Mesenchymal stem cell (in vitro differentiated cells and primary cell): ENCODE measurements around the gene GRIK4.

Experiments used
- DNase-seq: peaks from one replicate; pipeline ENCODE4 v3.0.0-alpha.2; 2013
- H2AFZ ChIP-seq: one replicate; pipeline ENCODE4 v1.6.1; 2013; ENCODE audit warnings: low read depth, mild to moderate bottlenecking, control low read depth, inconsistent platforms, low read length, moderate library complexity
- H2AK5ac ChIP-seq: 2 replicates; pipeline ENCODE4 v1.6.1; 2013; ENCODE audit warnings: low read length, moderate library complexity, mild to moderate bottlenecking, inconsistent platforms; ENCODE audit not compliant: severe bottlenecking
- H2BK120ac ChIP-seq: one replicate; pipeline ENCODE4 v1.6.1; 2013; ENCODE audit warnings: low read depth, mild to moderate bottlenecking, inconsistent platforms, low read length, moderate library complexity
- H2BK12ac ChIP-seq, 2 experiments: one replicate each; pipeline ENCODE4 v1.6.1; 2013; ENCODE audit warnings: inconsistent platforms in 2 of 2, low read length in 2 of 2, mild to moderate bottlenecking in 2 of 2, moderate library complexity in 2 of 2, control low read depth in 1 of 2
- H2BK15ac ChIP-seq: one replicate; pipeline ENCODE4 v1.6.1; 2013; ENCODE audit warnings: mild to moderate bottlenecking, low read depth, inconsistent platforms; ENCODE audit not compliant: poor library complexity, severe bottlenecking
- H2BK5ac ChIP-seq: 2 replicates; pipeline ENCODE4 v1.6.1; 2013; ENCODE audit warnings: low read depth, mild to moderate bottlenecking, low read length, control low read depth, inconsistent platforms; ENCODE audit not compliant: poor library complexity, severe bottlenecking
- H3K14ac ChIP-seq, 2 experiments: one replicate each; pipeline ENCODE4 v1.6.1; 2013; ENCODE audit warnings: inconsistent platforms in 2 of 2, low read length in 2 of 2, control low read depth in 1 of 2, mild to moderate bottlenecking in 1 of 2, moderate library complexity in 1 of 2
- H3K18ac ChIP-seq, 2 experiments: one replicate each; pipeline ENCODE4 v1.6.1; 2013; ENCODE audit warnings: inconsistent platforms in 2 of 2, low read length in 2 of 2, control low read depth in 1 of 2, low read depth in 1 of 2, mild to moderate bottlenecking in 1 of 2
- H3K23ac ChIP-seq, 2 experiments: one replicate each; pipeline ENCODE4 v1.6.1; 2013; ENCODE audit warnings: inconsistent platforms in 2 of 2, low read length in 2 of 2, mild to moderate bottlenecking in 2 of 2, moderate library complexity in 2 of 2, control low read depth in 1 of 2
- H3K27ac ChIP-seq: 2 replicates; pipeline ENCODE4 v1.5.1; 2013; ENCODE audit warnings: mild to moderate bottlenecking, moderate library complexity, low read length, control low read depth, inconsistent platforms; ENCODE audit not compliant: poor library complexity, severe bottlenecking
- H3K27me3 ChIP-seq, 2 experiments: 2 replicates each; pipeline versions ENCODE4 v1.6.1 to v1.7.0; 2013; ENCODE audit warnings: low read length in 2 of 2, mild to moderate bottlenecking in 2 of 2, moderate library complexity in 2 of 2, control low read depth in 1 of 2, inconsistent platforms in 1 of 2; ENCODE audit not compliant: control insufficient read depth in 1 of 2, insufficient read depth in 1 of 2
- H3K36me3 ChIP-seq, 2 experiments: 2 replicates each; pipeline versions ENCODE4 v1.6.1 to v1.7.0; 2013; ENCODE audit warnings: low read length in 2 of 2, control low read depth in 1 of 2, inconsistent platforms in 1 of 2, low read depth in 1 of 2, mild to moderate bottlenecking in 1 of 2; ENCODE audit not compliant: insufficient read depth in 2 of 2, control insufficient read depth in 1 of 2
- H3K4ac ChIP-seq, 2 experiments: one replicate each; pipeline ENCODE4 v1.6.1; 2013; ENCODE audit warnings: inconsistent platforms in 2 of 2, low read length in 2 of 2, mild to moderate bottlenecking in 2 of 2, moderate library complexity in 2 of 2, control low read depth in 1 of 2, low read depth in 1 of 2
- H3K4me1 ChIP-seq: 2 replicates; pipeline ENCODE4 v1.6.1; 2013; ENCODE audit warnings: low read depth, low read length, control low read depth; ENCODE audit not compliant: control insufficient read depth, insufficient read depth
- H3K4me2 ChIP-seq: 2 replicates; pipeline ENCODE4 v1.6.1; 2013; ENCODE audit warnings: low read length, mild to moderate bottlenecking, inconsistent platforms; ENCODE audit not compliant: poor library complexity, severe bottlenecking
- H3K4me3 ChIP-seq, 2 experiments: 2 replicates each; pipeline versions ENCODE4 v1.5.1 to v1.7.0; 2013; ENCODE audit warnings: low read length in 2 of 2, mild to moderate bottlenecking in 2 of 2, control low read depth in 1 of 2, low read depth in 1 of 2; ENCODE audit not compliant: insufficient read depth in 1 of 2
- H3K79me1 ChIP-seq: replicated peaks from 2 replicates; pipeline ENCODE4 v1.6.1; 2013; ENCODE audit warnings: mild to moderate bottlenecking, control low read depth, low read length, inconsistent platforms; ENCODE audit not compliant: poor library complexity, severe bottlenecking
- H3K9ac ChIP-seq: 2 replicates; pipeline ENCODE4 v1.7.0; 2013; ENCODE audit warnings: mild to moderate bottlenecking, low read length, moderate library complexity
- H3K9me3 ChIP-seq: 2 replicates; pipeline ENCODE4 v1.7.0; 2013; ENCODE audit warnings: mild to moderate bottlenecking, low read length; ENCODE audit not compliant: control insufficient read depth
- H4K8ac ChIP-seq: one replicate; pipeline ENCODE4 v1.6.1; 2013; ENCODE audit warnings: inconsistent platforms, mild to moderate bottlenecking, low read length, moderate library complexity
- H4K91ac ChIP-seq: one replicate; pipeline ENCODE4 v1.6.1; 2013; ENCODE audit warnings: mild to moderate bottlenecking, low read length, inconsistent platforms
- WGBS: methylation state at CpG from one replicate; pipeline ENCODE4 v1.1.7; 2013; ENCODE audit warnings: mixed read lengths; 5-methylcytosine and 5-hydroxymethylcytosine counted together

The GRIK4 gene

GRCh38 chr11:120712014-120712413, 200.5 kb downstream of the GRIK4 start:
- Histone ChIP-seq H3K4ac (no peak overlapping the region), H3K27ac (no peak overlapping the region), H3K4me1 (peaks cover 18% of the 10 kb centered on the region), H2AFZ (no peak overlapping the region), H3K23ac (no peak overlapping the region), H2BK120ac (no peak overlapping the region), H3K9ac (no peak overlapping the region), H3K4me2 (no peak overlapping the region), H2BK12ac (peak overlapping the region; percentile 54 to 86), H2BK15ac (no peak overlapping the region), H3K18ac (peak overlapping the region in 1 of 2 experiments; percentile 21), H4K91ac (no peak overlapping the region), H3K27me3 (peaks cover 0 to 10% of the 10 kb centered on the region in 2 experiments), H2BK5ac (no peak overlapping the region), H3K36me3 (no peaks in the 10 kb centered on the region), H3K9me3 (peaks cover 9% of the 10 kb centered on the region), H3K4me3 (peak overlapping the region in 1 of 2 experiments; percentile 14), H4K8ac (no peak overlapping the region), H3K14ac (no peak overlapping the region), H2AK5ac (peak overlapping the region; percentile 70), H3K79me1 (no peaks in the 10 kb centered on the region)
- DNase-seq: no peak
- 96% methylated on average over 6 of the region's 6 CpGs for WGBS

- no peak overlapping the region for H3K9ac ChIP-seq
- H2BK15ac ChIP-seq: no peak overlapping the region
- WGBS: 64% methylated on average over 3 of the region's 4 CpGs
- no peak overlapping the region for H2AK5ac ChIP-seq
- peak; percentile 30 for DNase-seq
- no peak overlapping the region for H3K4me2 ChIP-seq
- no peak overlapping the region for H3K18ac ChIP-seq
- no peak overlapping the region for H4K8ac ChIP-seq
- H2BK12ac ChIP-seq: no peak overlapping the region
- H3K79me1 ChIP-seq: no peaks in the 10 kb centered on the region
- H3K36me3 ChIP-seq: no peaks in the 10 kb centered on the region
- H2BK120ac ChIP-seq: no peak overlapping the region
- no peak overlapping the region for H3K23ac ChIP-seq
- H3K27ac ChIP-seq: no peak overlapping the region
- no peak overlapping the region for H4K91ac ChIP-seq
- peaks cover under 1% of the 10 kb centered on the region for H3K9me3 ChIP-seq
- H2BK5ac ChIP-seq: no peak overlapping the region
- H3K4me1 ChIP-seq: peaks cover 19% of the 10 kb centered on the region
- peaks cover 3 to 12% of the 10 kb centered on the region in 2 experiments for H3K27me3 ChIP-seq
- H2AFZ ChIP-seq: no peak overlapping the region
- no peak overlapping the region for H3K14ac ChIP-seq
- H3K4me3 ChIP-seq: no peak overlapping the region
- H3K4ac ChIP-seq: no peak overlapping the region
Measured at GRCh38 chr11:120712881-120713280, 201.3 kb downstream of the GRIK4 start.

- Histone ChIP-seq H3K4ac (no peak overlapping the region), H3K36me3 (no peaks in the 10 kb centered on the region), H3K23ac (no peak overlapping the region), H3K9ac (no peak overlapping the region), H3K18ac (no peak overlapping the region), H3K4me1 (peaks cover 19% of the 10 kb centered on the region), H3K27me3 (peaks cover 7 to 12% of the 10 kb centered on the region in 2 experiments), H3K9me3 (no peaks in the 10 kb centered on the region), H3K4me2 (no peak overlapping the region), H4K8ac (no peak overlapping the region), H4K91ac (no peak overlapping the region), H3K79me1 (no peaks in the 10 kb centered on the region), H2BK12ac (no peak overlapping the region), H3K14ac (no peak overlapping the region), H2BK15ac (no peak overlapping the region), H2BK120ac (no peak overlapping the region), H2AFZ (no peak overlapping the region), H2BK5ac (no peak overlapping the region), H2AK5ac (no peak overlapping the region), H3K27ac (no peak overlapping the region), H3K4me3 (no peak overlapping the region)
- DNase-seq: no peak
- 66% methylated on average over 5 of the region's 5 CpGs for whole genome bisulfite sequencing
Measured at GRCh38 chr11:120713296-120713695, 201.7 kb downstream of the GRIK4 start.

GRCh38 chr11:120714438-120714837, 202.9 kb downstream of the GRIK4 start:
- H3K9ac ChIP-seq: no peak overlapping the region
- H2AK5ac ChIP-seq: no peak overlapping the region
- H2BK12ac ChIP-seq: no peak overlapping the region
- no peak overlapping the region for H2BK15ac ChIP-seq
- H3K4me3 ChIP-seq: no peak overlapping the region
- no peak overlapping the region for H4K91ac ChIP-seq
- H2BK5ac ChIP-seq: no peak overlapping the region
- H3K18ac ChIP-seq: no peak overlapping the region
- no peak overlapping the region for H3K4me2 ChIP-seq
- H3K79me1 ChIP-seq: no peaks in the 10 kb centered on the region
- no peaks in the 10 kb centered on the region for H3K36me3 ChIP-seq
- H3K27ac ChIP-seq: no peak overlapping the region
- peaks cover 11 to 12% of the 10 kb centered on the region in 2 experiments for H3K27me3 ChIP-seq
- no peak overlapping the region for H4K8ac ChIP-seq
- H3K14ac ChIP-seq: no peak overlapping the region
- H2AFZ ChIP-seq: no peak overlapping the region
- H3K23ac ChIP-seq: no peak overlapping the region
- 50% methylated on average over 3 of the region's 3 CpGs for WGBS
- H2BK120ac ChIP-seq: no peak overlapping the region
- H3K4ac ChIP-seq: no peak overlapping the region
- peaks cover 19% of the 10 kb centered on the region for H3K4me1 ChIP-seq
- peak; percentile 35 for DNase-seq
- no peaks in the 10 kb centered on the region for H3K9me3 ChIP-seq
